Endothelial cell of umbilical vein (primary cell): Measurements from ENCODE around the gene ZDHHC19. TPM values are rescaled to one million over a fixed set of nuclear protein-coding genes. Genes with fewer than 3 reads are reported as not detected.

Experiments used
- BruUV-seq: library from RNA; stranded (reverse); fragments of 400-500 nt; replicated peaks from 2 replicates; lab custom pipeline; 2021; lab: Mats Ljungman, UMichigan
- CTCF ChIA-PET: fragments of 300-600, 350-600 bp; sonication (Branson Sonifier 250); formaldehyde crosslinking; loops from one replicate; lab custom pipeline; 2021; ENCODE audit warnings: antibody characterized with exemption, inconsistent platforms; lab: Charles Lee
- POLR2A ChIA-PET: fragments of 300-600, 350-600 bp; sonication (Branson Sonifier 250); formaldehyde crosslinking; loops from one replicate; lab custom pipeline; 2021; ENCODE audit warnings: antibody characterized with exemption, inconsistent platforms; lab: Charles Lee
- DNase-seq: peaks from one replicate; pipeline ENCODE4 v3.0.0-alpha.2; 2011; ENCODE audit warnings: low read depth, low spot score
- FAIRE-seq: peaks from 2 replicates; lab custom pipeline; 2011; peaks lifted over from hg19 to GRCh38; lab: Jason Lieb, UNC
- H2AFZ ChIP-seq: 2 replicates; pipeline ENCODE4 v1.6.0; 2012; ENCODE audit warnings: low read depth, low read length, control low read depth, inconsistent platforms
- H3K27ac ChIP-seq: 2 replicates; pipeline ENCODE4 v1.5.1; 2011; ENCODE audit warnings: low read depth, mild to moderate bottlenecking, control low read depth, low read length, moderate library complexity; ENCODE audit not compliant: insufficient read depth
- H3K27me3 ChIP-seq, 2 experiments: 2 replicates each; pipeline versions ENCODE4 v1.6.0 to v1.6.1; 2011; ENCODE audit warnings: low read length in 2 of 2, mixed read lengths in 1 of 2; ENCODE audit not compliant: control insufficient read depth in 2 of 2, insufficient read depth in 2 of 2
- H3K36me3 ChIP-seq, 2 experiments: 2 replicates in 1 of 2; 3 replicates in 1 of 2; pipeline ENCODE4 v1.5.1; 2011; ENCODE audit warnings: low read length in 2 of 2, mild to moderate bottlenecking in 1 of 2, moderate library complexity in 1 of 2; ENCODE audit not compliant: control insufficient read depth in 2 of 2, insufficient read depth in 2 of 2; ENCODE audit errors: extremely low read depth in 1 of 2
- H3K4me1 ChIP-seq: 3 replicates; pipeline ENCODE4 v1.5.1; 2011; ENCODE audit warnings: mild to moderate bottlenecking, low read length; ENCODE audit not compliant: control insufficient read depth, insufficient read depth; ENCODE audit errors: extremely low read depth
- H3K4me2 ChIP-seq: 2 replicates; pipeline ENCODE4 v1.6.1; 2011; ENCODE audit warnings: low read length, control low read depth, mixed read lengths; ENCODE audit not compliant: insufficient read depth
- H3K4me3 ChIP-seq, 3 experiments: fragments of 200-600 bp in 1 of 3; sonication (generic), shearing (Covaris generic) in 1 of 3; replicated peaks in 1 of 3; 2 replicates each; pipeline ENCODE4 v1.5.1; 2011 to 2016; ENCODE audit warnings: control low read depth in 3 of 3, low read length in 3 of 3, mild to moderate bottlenecking in 2 of 3, inconsistent platforms in 1 of 3, low read depth in 1 of 3, moderate library complexity in 1 of 3; ENCODE audit not compliant: insufficient read depth in 1 of 3
- H3K79me2 ChIP-seq: 2 replicates; pipeline ENCODE4 v1.6.0; 2012; ENCODE audit warnings: low read length, inconsistent platforms; ENCODE audit not compliant: control insufficient read depth, insufficient read depth
- H3K9ac ChIP-seq: replicated peaks from 2 replicates; pipeline ENCODE3; 2011; ENCODE audit warnings: low read length, control low read depth; ENCODE audit not compliant: insufficient read depth; ENCODE audit errors: extremely low read depth
- H3K9me1 ChIP-seq: replicated peaks from 3 replicates; pipeline ENCODE4 v1.6.0; 2011; ENCODE audit warnings: mild to moderate bottlenecking, low read length; ENCODE audit not compliant: control insufficient read depth, insufficient read depth; ENCODE audit errors: extremely low read depth
- H3K9me3 ChIP-seq: replicated peaks from 2 replicates; pipeline ENCODE4 v1.5.1; 2012; ENCODE audit warnings: low read length, inconsistent platforms; ENCODE audit not compliant: control insufficient read depth, insufficient read depth
- H4K20me1 ChIP-seq: replicated peaks from 2 replicates; pipeline ENCODE3; 2011; ENCODE audit warnings: mild to moderate bottlenecking, low read length; ENCODE audit not compliant: control insufficient read depth, insufficient read depth; ENCODE audit errors: extremely low read depth
- EZH2 ChIP-seq: IDR thresholded peaks from 2 replicates; pipeline ENCODE4 v1.6.1; 2012; ENCODE audit warnings: borderline replicate concordance, low read depth, mild to moderate bottlenecking, moderate library complexity, low read length, inconsistent platforms; ENCODE audit not compliant: severe bottlenecking
- GATA2 ChIP-seq: IDR thresholded peaks from 2 replicates; pipeline ENCODE4 v1.7.0; 2011; ENCODE audit warnings: low read depth, mild to moderate bottlenecking, moderate library complexity, mixed read lengths, low read length; ENCODE audit not compliant: insufficient read length, insufficient read depth
- MAX ChIP-seq: IDR thresholded peaks from 2 replicates; pipeline ENCODE4 v1.6.1; 2011; ENCODE audit not compliant: insufficient read depth, insufficient read length
- POLR2AphosphoS5 ChIP-seq: IDR thresholded peaks from 2 replicates; pipeline ENCODE4 v1.6.1; 2012; ENCODE audit warnings: low read depth, mild to moderate bottlenecking, control low read depth, low read length, moderate library complexity; ENCODE audit not compliant: insufficient read depth
- dilution Hi-C: fragments of 300-500 bp; cut with MboI; formaldehyde crosslinking; loops from one replicate; pipeline ENCODE4 v1.15.0; 2019; ENCODE audit warnings: low sequenced_read_pairs; ENCODE audit not compliant: extremely low pct_ligation_motif_present
- intact Hi-C: fragments of 100-400 bp; cut with micrococcal nuclease; formaldehyde crosslinking; loops from one replicate; pipeline ENCODE4 v1.10.0; 2022
- polyA plus RNA-seq, 4 experiments: library from polyadenylated mRNA; depleted of rRNA in 3 of 4; stranded (reverse) in 3 of 4; unstranded in 1 of 4; fragments of >200 nt; gene quantifications; 2 replicates each; pipeline versions ENCODE4 v1.2.1 to v1.2.3, GENCODE V29; 2011 to 2012; ENCODE audit warnings: missing spikeins in 1 of 4
- total RNA-seq: library from RNA; stranded (reverse); gene quantifications from 2 replicates; pipeline ENCODE4 v1.2.3, GENCODE V29; 2021

ZDHHC19 gene
- total and polyA plus RNA-seq, 2 donors (not counting 3 experiments of a cell fraction or from before 2014, with no cell fraction given): not detected

GRCh38 chr3:196193736-196194541 lies 17.3 kb downstream of the ZDHHC19 start:
- Histone ChIP-seq H3K4me1 (no peaks in the 10 kb centered on the region), H3K27me3 (no peaks in the 10 kb centered on the region), H3K9me1 (no peaks in the 10 kb centered on the region), H3K27ac (no peak overlapping the region), H3K36me3 (no peaks in the 10 kb centered on the region), H4K20me1 (no peaks in the 10 kb centered on the region), H3K4me2 (no peak overlapping the region), H3K79me2 (no peaks in the 10 kb centered on the region), H2AFZ (no peak overlapping the region), H3K4me3 (no peak overlapping the region), H3K9ac (no peak overlapping the region), H3K9me3 (no peaks in the 10 kb centered on the region)
- intact Hi-C loops (no loop called here), dilution Hi-C loops (no loop called here)
- BruUV-seq: no TSS peak
- DNase-seq (no peak), FAIRE-seq (no peak)
- CTCF ChIA-PET: interaction anchor here (1.2 to 3.1 kb wide), 2 partner anchors 121 to 172 kb away, joined by 4 to 20 read pairs; no protein-coding TSS in a partner anchor
- TF ChIP-seq EZH2: no peak
- POLR2A ChIA-PET: no interaction called here

GRCh38 chr3:196193133-196193735 lies 18.0 kb downstream of the ZDHHC19 start:
- ChIA-PET CTCF (interaction anchor here (3.1 kb wide), 1 partner anchor 120 kb away, joined by 20 read pairs; no protein-coding TSS in a partner anchor), POLR2A (interaction anchor here (0.6 kb wide), 1 partner anchor 32 kb away, joined by 3 read pairs; no protein-coding TSS in a partner anchor)
- intact Hi-C loops: no loop called here
- Histone ChIP-seq H3K4me2 (no peak overlapping the region), H3K4me3 (no peak overlapping the region), H3K4me1 (no peaks in the 10 kb centered on the region), H2AFZ (no peak overlapping the region), H3K9me3 (no peaks in the 10 kb centered on the region), H3K79me2 (no peaks in the 10 kb centered on the region), H4K20me1 (no peaks in the 10 kb centered on the region), H3K27me3 (no peaks in the 10 kb centered on the region), H3K9me1 (no peaks in the 10 kb centered on the region), H3K9ac (no peak overlapping the region), H3K36me3 (no peaks in the 10 kb centered on the region), H3K27ac (no peak overlapping the region)
- dilution Hi-C loops: no loop called here
- no peak for TF ChIP-seq MAX
- no peak for TF ChIP-seq POLR2AphosphoS5
- no peak for TF ChIP-seq GATA2
- DNase-seq (no peak), FAIRE-seq (no peak)
- BruUV-seq: no TSS peak
